SK-N-MC (cell line): ENCODE results near the gene OR6C70.

ENCODE experiments used
- EZH2 ChIP-seq: fragments of 200-600 bp; sonication (generic); IDR thresholded peaks from one replicate; pipeline ENCODE4 v1.6.1; 2017; ENCODE audit warnings: antibody characterized with exemption
- POLR2AphosphoS5 ChIP-seq: IDR thresholded peaks from 2 replicates; pipeline ENCODE4 v1.6.1; 2012; ENCODE audit warnings: mild to moderate bottlenecking, low read depth, low read length, borderline replicate concordance

DNA sequence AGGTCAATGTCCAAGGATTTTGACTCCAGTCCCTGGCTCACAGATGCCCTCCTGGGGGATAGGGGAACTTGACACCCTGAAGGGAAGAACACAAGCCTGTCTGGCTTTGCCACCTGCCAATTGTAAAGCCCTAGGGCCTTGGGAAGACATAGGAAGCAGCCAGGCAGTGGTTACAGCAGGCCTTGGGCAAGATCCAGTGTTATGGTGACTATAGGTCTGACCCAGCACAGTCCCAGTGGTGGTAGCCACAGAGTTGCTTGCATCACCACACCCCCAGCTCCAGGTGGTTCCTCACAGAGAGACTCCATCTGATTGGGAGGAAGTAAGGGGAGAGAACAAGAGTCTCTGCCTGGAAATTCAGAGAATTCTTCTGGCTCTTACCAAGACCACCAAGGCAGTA lies 46.5 kb upstream of the OR6C70 start:
- TF ChIP-seq EZH2 (no peak), POLR2AphosphoS5 (no peak)
